Measurements from ENCODE around the gene MTA1.

MTA1 gene

GRCh38 chr14:105425823-105426247, 6.2 kb downstream of the MTA1 start:
- no peak for DNase-seq

- DNase-seq: no peak
Measured at GRCh38 chr14:105426416-105427130, 6.9 kb downstream of the MTA1 start.

- no peak for DNase-seq
Measured at GRCh38 chr14:105427412-105427811, 7.8 kb downstream of the MTA1 start.

- DNase-seq: no peak
Measured at GRCh38 chr14:105427936-105428485, 8.4 kb downstream of the MTA1 start.

- DNase-seq: no peak
Measured at GRCh38 chr14:105430042-105430441, 10.4 kb downstream of the MTA1 start.

GRCh38 chr14:105430565-105430964, 10.9 kb downstream of the MTA1 start:
- DNase-seq: no peak

- no peak for DNase-seq
Measured at GRCh38 chr14:105431256-105431655, 11.6 kb downstream of the MTA1 start.

GRCh38 chr14:105432657-105433056, 13.0 kb downstream of the MTA1 start:
- DNase-seq: no peak

GRCh38 chr14:105433161-105433605, 13.6 kb downstream of the MTA1 start:
- no peak for DNase-seq

GRCh38 chr14:105436402-105436801, 16.8 kb downstream of the MTA1 start:
- DNase-seq: no peak

GRCh38 chr14:105436891-105437722, 17.5 kb downstream of the MTA1 start:
- no peak for DNase-seq

- no peak for DNase-seq
Measured at GRCh38 chr14:105437723-105438500, 18.3 kb downstream of the MTA1 start.

- no peak for DNase-seq
Measured at GRCh38 chr14:105439179-105439578, 19.6 kb downstream of the MTA1 start.

GRCh38 chr14:105439710-105440553, 20.3 kb downstream of the MTA1 start:
- DNase-seq: no peak

GRCh38 chr14:105440554-105440900, 20.9 kb downstream of the MTA1 start:
- no peak for DNase-seq

GRCh38 chr14:105440992-105441391, 21.4 kb downstream of the MTA1 start:
- DNase-seq: no peak

- no peak for DNase-seq
Measured at GRCh38 chr14:105442125-105442524, 22.5 kb downstream of the MTA1 start.

GRCh38 chr14:105442834-105443233, 23.2 kb downstream of the MTA1 start:
- no peak for DNase-seq

- no peak for DNase-seq
Measured at GRCh38 chr14:105444859-105445258, 25.2 kb downstream of the MTA1 start.

GRCh38 chr14:105445290-105445689, 25.7 kb downstream of the MTA1 start:
- no peak for DNase-seq

- DNase-seq: no peak
Measured at GRCh38 chr14:105445901-105446845, 26.5 kb downstream of the MTA1 start.

All from cerebellar nuclear complex (tissue), 1 donor.